ENCODE results near the gene AQP1. TPM values are rescaled to one million over a fixed set of nuclear protein-coding genes. Genes with fewer than 3 reads are reported as not detected.

Gene AQP1
- total RNA-seq, 1 experiment from 2014 or later: 0.52 TPM

DNA sequence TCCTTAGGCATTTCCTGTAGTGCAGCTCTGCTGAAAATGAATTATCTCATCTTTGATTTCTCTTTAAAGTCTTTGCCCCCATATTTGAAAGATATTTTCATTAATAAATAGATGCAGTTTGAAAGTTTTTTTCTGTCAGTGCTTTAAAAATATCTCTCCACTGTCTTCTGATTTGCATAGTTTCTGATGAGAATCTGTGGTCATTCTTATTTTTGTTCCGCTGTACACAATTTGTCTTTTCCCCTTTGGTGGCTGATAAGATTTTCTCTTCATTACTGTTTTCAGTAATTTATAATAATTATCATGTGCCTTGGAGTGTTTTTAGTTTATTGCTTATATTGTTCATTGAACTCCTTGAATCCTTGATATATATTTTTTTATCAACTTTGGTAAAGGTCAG is 45.1 kb downstream of the AQP1 start:
- Histone ChIP-seq H3K4me3 (ENCODE audit: low read depth, low read length) (no peak overlapping the region), H3K4me1 (no peaks in the 10 kb centered on the region), H3K9me3 (peaks cover 8% of the 10 kb centered on the region), H3K36me3 (ENCODE audit: control insufficient read depth, insufficient read depth, low read length) (no peaks in the 10 kb centered on the region), H3K27me3 (replicated peaks; ENCODE audit: control insufficient read depth, insufficient read depth, low read length) (no peaks in the 10 kb centered on the region)
- Mint-ChIP-seq H3K27ac (ENCODE audit: unreplicated experiment) (no peak overlapping the region), H3K4me3 (ENCODE audit: unreplicated experiment) (no peak overlapping the region), H3K27me3 (ENCODE audit: insufficient read depth, unreplicated experiment) (no peaks in the 10 kb centered on the region), H3K4me1 (ENCODE audit: low read depth, unreplicated experiment) (no peaks in the 10 kb centered on the region), H3K9me3 (ENCODE audit: unreplicated experiment) (peaks cover 35% of the 10 kb centered on the region), H3K36me3 (ENCODE audit: insufficient read depth, unreplicated experiment) (no peaks in the 10 kb centered on the region)
- CTCF ChIA-PET: interaction anchor here (0.7 kb wide), 1 partner anchor 68 kb away, joined by 7 read pairs; no protein-coding TSS in a partner anchor
- TF ChIP-seq CTCF (IDR thresholded peaks at IDR 0.05; ENCODE audit: insufficient read depth in 1 of 2, low read depth in 1 of 2, low read length in 1 of 2, severe bottlenecking in 1 of 2, unreplicated experiment in 1 of 2): no peak
- no TSS peak for BruUV-seq (replicated peaks)
- intact Hi-C loops (cut with micrococcal nuclease; ENCODE audit: unreplicated experiment): no loop called here
- DNase-seq: no peak
- POLR2A ChIA-PET: no interaction called here

- no peaks in the 10 kb centered on the region for H3K36me3 Mint-ChIP-seq (ENCODE audit: insufficient read depth, unreplicated experiment)
- no peaks in the 10 kb centered on the region for H3K9me3 Mint-ChIP-seq (ENCODE audit: unreplicated experiment)
- POLR2A ChIA-PET: no interaction called here
- DNase-seq: no peak
- Histone ChIP-seq H3K9me3 (no peaks in the 10 kb centered on the region), H3K27me3 (replicated peaks; ENCODE audit: control insufficient read depth, insufficient read depth, low read length) (no peaks in the 10 kb centered on the region), H3K4me3 (ENCODE audit: low read depth, low read length) (no peak within 1 kb of the TSS), H3K36me3 (ENCODE audit: control insufficient read depth, insufficient read depth, low read length) (no peaks in the 10 kb centered on the region), H3K4me1 (no peaks in the 10 kb centered on the region)
- BruUV-seq (replicated peaks): no TSS peak
- CTCF ChIA-PET: no interaction called here
- H3K4me3 Mint-ChIP-seq (ENCODE audit: unreplicated experiment): no peak within 1 kb of the TSS
- H3K27me3 Mint-ChIP-seq (ENCODE audit: insufficient read depth, unreplicated experiment): peaks cover 6% of the 10 kb centered on the region
- no peak within 1 kb of the TSS for H3K27ac Mint-ChIP-seq (ENCODE audit: unreplicated experiment)
- no peak for TF ChIP-seq CTCF (IDR thresholded peaks at IDR 0.05; ENCODE audit: insufficient read depth in 1 of 2, low read depth in 1 of 2, low read length in 1 of 2, severe bottlenecking in 1 of 2, unreplicated experiment in 1 of 2)
- intact Hi-C loops (cut with micrococcal nuclease; ENCODE audit: unreplicated experiment): no loop called here
- no peaks in the 10 kb centered on the region for H3K4me1 Mint-ChIP-seq (ENCODE audit: low read depth, unreplicated experiment)
Observed at GRCh38 chr7:30963842-30964241, 52.2 kb downstream of the AQP1 start, which contains the start of gene GHRHR. Gene GHRHR, plus strand, starts transcription at chr7:30963953. Its CDS starts 116 bp downstream, at chr7:30964069.

DNA sequence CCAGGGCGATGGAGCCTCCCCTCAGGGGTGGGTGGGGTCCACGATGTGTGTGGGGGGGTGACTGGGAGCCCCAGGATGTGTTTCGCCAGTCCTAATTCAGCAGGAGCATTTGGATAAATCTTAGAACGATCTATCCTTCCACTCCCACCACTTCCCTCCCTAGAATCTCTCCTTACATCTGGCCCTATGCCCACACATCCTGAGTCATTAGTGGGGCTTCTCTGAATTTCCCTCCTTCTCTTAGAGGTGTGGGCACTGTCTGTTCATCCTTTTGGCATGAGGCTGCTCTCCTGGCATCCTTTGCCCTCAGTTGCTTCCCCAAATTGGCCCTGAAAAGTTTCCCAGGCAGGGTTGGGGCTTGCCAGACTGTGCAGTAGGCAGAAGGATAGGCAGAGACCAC is 53.7 kb downstream of the AQP1 start:
- Histone ChIP-seq H3K9me3 (no peaks in the 10 kb centered on the region), H3K4me1 (no peaks in the 10 kb centered on the region), H3K27me3 (replicated peaks; ENCODE audit: control insufficient read depth, insufficient read depth, low read length) (no peaks in the 10 kb centered on the region), H3K4me3 (ENCODE audit: low read depth, low read length) (no peak overlapping the region), H3K36me3 (ENCODE audit: control insufficient read depth, insufficient read depth, low read length) (no peaks in the 10 kb centered on the region)
- Mint-ChIP-seq H3K4me3 (ENCODE audit: unreplicated experiment) (no peak overlapping the region), H3K27me3 (ENCODE audit: insufficient read depth, unreplicated experiment) (peaks cover 6% of the 10 kb centered on the region), H3K36me3 (ENCODE audit: insufficient read depth, unreplicated experiment) (no peaks in the 10 kb centered on the region), H3K9me3 (ENCODE audit: unreplicated experiment) (no peaks in the 10 kb centered on the region), H3K4me1 (ENCODE audit: low read depth, unreplicated experiment) (no peaks in the 10 kb centered on the region), H3K27ac (ENCODE audit: unreplicated experiment) (no peak overlapping the region)
- TF ChIP-seq CTCF (IDR thresholded peaks at IDR 0.05; ENCODE audit: insufficient read depth in 1 of 2, low read depth in 1 of 2, low read length in 1 of 2, severe bottlenecking in 1 of 2, unreplicated experiment in 1 of 2): no peak
- BruUV-seq (replicated peaks): no TSS peak
- ChIA-PET POLR2A (no interaction called here), CTCF (no interaction called here)
- DNase-seq: no peak
- intact Hi-C loops (cut with micrococcal nuclease; ENCODE audit: unreplicated experiment): no loop called here

Measured in Caco-2 (cell line).